Right lobe of liver (tissue), 6 donors: Measurements from ENCODE around the gene TMEM236. TPM values are rescaled to one million over a fixed set of nuclear protein-coding genes. Genes with fewer than 3 reads are reported as not detected.
A peak's percentile ranks its signal among the peaks of the same experiment; 100 is the strongest.

ENCODE experiments used
- ATAC-seq, 4 donors: fragments of 200-7000 bp; cut with Tn5 transposase; one replicate each; pipeline ENCODE4 v1.9.1; 2020; ENCODE audit warnings: mild to moderate bottlenecking in 4 of 4, moderate library complexity in 4 of 4
- DNase-seq, 3 donors: peaks; one replicate each; pipeline ENCODE4 v3.0.0-alpha.2; 2020
- H3K27ac ChIP-seq, 3 donors: fragments of 200-600 bp; one replicate each; pipeline ENCODE4 v1.8.0; 2022
- H3K27me3 ChIP-seq, 2 donors: fragments of 200-600 bp; one replicate each; pipeline ENCODE4 v1.8.0; 2022
- H3K36me3 ChIP-seq, 4 donors: fragments of 200-600 bp; sonication (generic) in 1 of 4; one replicate each; pipeline versions ENCODE4 v1.5.1 to v1.8.0; 2017 to 2022; ENCODE audit warnings: control low read depth in 1 of 4
- H3K4me1 ChIP-seq, 4 donors: fragments of 200-600 bp; sonication (generic) in 1 of 4; one replicate each; pipeline versions ENCODE4 v1.5.1 to v1.8.0; 2017 to 2022; ENCODE audit warnings: control low read depth in 1 of 4
- H3K4me3 ChIP-seq, 3 donors: fragments of 200-600 bp; one replicate each; pipeline ENCODE4 v1.8.0; 2022
- H3K9me3 ChIP-seq, 4 donors: fragments of 200-600 bp; sonication (generic) in 1 of 4; one replicate each; pipeline versions ENCODE4 v1.5.1 to v1.8.0; 2017 to 2022; ENCODE audit warnings: control low read depth in 1 of 4
- CTCF ChIP-seq, 4 donors: fragments of 200-600 bp in 3 of 4; fragments of 450-650 bp in 1 of 4; IDR thresholded peaks; one replicate each; pipeline versions ENCODE4 v1.5.1 to v1.8.0; 2016 to 2022; ENCODE audit warnings: antibody characterized with exemption in 4 of 4, mild to moderate bottlenecking in 2 of 4
- POLR2A ChIP-seq: fragments of 450-650 bp; IDR thresholded peaks from one replicate; pipeline ENCODE4 v1.6.1; 2017; ENCODE audit warnings: antibody characterized with exemption, mild to moderate bottlenecking
- WGBS: methylation state at CpG from one replicate; pipeline ENCODE4 v1.1.6; 2018; ENCODE audit warnings: low coverage, low lambda C conversion rate; ENCODE audit not compliant: insufficient coverage; ENCODE audit errors: missing lambda C conversion rate; 5-methylcytosine and 5-hydroxymethylcytosine counted together
- intact Hi-C, 2 donors: fragments of 100-400 bp; cut with DNase I; formaldehyde crosslinking; loops; one replicate each; pipeline versions ENCODE4 v1.11.2 to v1.14.1; 2022
- total RNA-seq, 6 experiments: library from RNA; depleted of rRNA in 2 of 6; stranded (reverse); fragments of >200 nt in 2 of 6; fragmentation: NEBNext Ultra II Directional in 3 of 6; extraction: Animal tissue kit (Norgen Biotek cat#: 25700) in 3 of 6; gene quantifications; one replicate each; pipeline versions ENCODE4 v1.1.0 to v1.2.4, GENCODE V29; 2016 to 2023
- donor health status: DM: no; HTN: yes; CAD: no.
- donor health status: DM: no; HTN: no; CAD: no.
- donor health status: DM: no; HTN: no; CAD: no.
- donor health status: DM: no; HTN: yes; CAD: no.
- donor health status: DM: no; HTN: yes; CAD: no.

TMEM236 gene
- total RNA-seq, 6 experiments from 2014 or later = 0.06 to 0.20 (median 0.13) TPM

GRCh38 chr10:17744341-17744861 lies 7.6 kb upstream of the TMEM236 start:
- peak; percentile 56 to 84 (median 64) for ATAC-seq
- intact Hi-C loops = no loop called here
- DNase-seq = no peak

GRCh38 chr10:17747883-17748550 lies 4.0 kb upstream of the TMEM236 start:
- 82% methylated on average over 9 of the region's 10 CpGs for WGBS
- no peak for TF ChIP-seq CTCF (IDR thresholded peaks at IDR 0.05)
- TF ChIP-seq POLR2A = no peak
- intact Hi-C loops = no loop called here
- H3K27ac ChIP-seq = no peak overlapping the region
- H3K36me3 ChIP-seq = no peaks in the 10 kb centered on the region
- H3K9me3 ChIP-seq = no peaks in the 10 kb centered on the region
- DNase-seq = no peak
- no peaks in the 10 kb centered on the region for H3K27me3 ChIP-seq
- no peak overlapping the region for H3K4me3 ChIP-seq
- no peaks in the 10 kb centered on the region for H3K4me1 ChIP-seq
- ATAC-seq = peak in 3 of 4 donors; percentile 58 to 75 (median 73)

More at GRCh38 chr10:17744341-17744861, 7.6 kb upstream of the TMEM236 start:
- no peaks in the 10 kb centered on the region for H3K4me1 ChIP-seq
- H3K27ac ChIP-seq = peak overlapping the region in 1 of 3 donors; percentile 3
- H3K4me3 ChIP-seq = no peak overlapping the region
- H3K36me3 ChIP-seq = no peaks in the 10 kb centered on the region
- no peaks in the 10 kb centered on the region for H3K9me3 ChIP-seq
- TF ChIP-seq CTCF (IDR thresholded peaks at IDR 0.05) = no peak
- TF ChIP-seq POLR2A = no peak
- H3K27me3 ChIP-seq = no peaks in the 10 kb centered on the region
- WGBS = 43% methylated on average over 6 of the region's 6 CpGs

GRCh38 chr10:17749890-17750289 lies 2.1 kb upstream of the TMEM236 start:
- no peaks in the 10 kb centered on the region for H3K27me3 ChIP-seq
- no peak overlapping the region for H3K4me3 ChIP-seq
- DNase-seq = no peak
- H3K27ac ChIP-seq = no peak overlapping the region
- no peak for ATAC-seq
- TF ChIP-seq CTCF (IDR thresholded peaks at IDR 0.05) = no peak
- no peak for TF ChIP-seq POLR2A
- H3K9me3 ChIP-seq = no peaks in the 10 kb centered on the region
- WGBS = 85% methylated on average over 3 of the region's 8 CpGs
- H3K36me3 ChIP-seq = no peaks in the 10 kb centered on the region
- no peaks in the 10 kb centered on the region for H3K4me1 ChIP-seq
- intact Hi-C loops = no loop called here

- intact Hi-C loops = no loop called here
- H3K36me3 ChIP-seq = no peaks in the 10 kb centered on the region
- H3K27ac ChIP-seq = peak overlapping the region in 1 of 3 donors; percentile 26
- TF ChIP-seq POLR2A (no peak), CTCF (IDR thresholded peaks at IDR 0.05) (no peak)
- DNase-seq = no peak
- no peaks in the 10 kb centered on the region for H3K4me1 ChIP-seq
- H3K9me3 ChIP-seq = no peaks in the 10 kb centered on the region
- WGBS = 48% methylated on average over 7 of the region's 7 CpGs
- no peak overlapping the region for H3K4me3 ChIP-seq
- ATAC-seq = peak; percentile 66 to 83 (median 73)
- no peaks in the 10 kb centered on the region for H3K27me3 ChIP-seq
Observed at GRCh38 chr10:17756557-17757217, 4.7 kb downstream of the TMEM236 start.
